ENCODE data around the gene NAA40. TPM values are rescaled to one million over a fixed set of nuclear protein-coding genes. Genes with fewer than 3 reads are reported as not detected.

Gene NAA40
- 10.8 and 16.1 TPM in 2 replicates for polyA plus RNA-seq (2011; rRNA removed)
- polyA minus RNA-seq (2011; rRNA and poly(A)+ RNA removed): 4.9 and 6.5 TPM in 2 replicates

DNA sequence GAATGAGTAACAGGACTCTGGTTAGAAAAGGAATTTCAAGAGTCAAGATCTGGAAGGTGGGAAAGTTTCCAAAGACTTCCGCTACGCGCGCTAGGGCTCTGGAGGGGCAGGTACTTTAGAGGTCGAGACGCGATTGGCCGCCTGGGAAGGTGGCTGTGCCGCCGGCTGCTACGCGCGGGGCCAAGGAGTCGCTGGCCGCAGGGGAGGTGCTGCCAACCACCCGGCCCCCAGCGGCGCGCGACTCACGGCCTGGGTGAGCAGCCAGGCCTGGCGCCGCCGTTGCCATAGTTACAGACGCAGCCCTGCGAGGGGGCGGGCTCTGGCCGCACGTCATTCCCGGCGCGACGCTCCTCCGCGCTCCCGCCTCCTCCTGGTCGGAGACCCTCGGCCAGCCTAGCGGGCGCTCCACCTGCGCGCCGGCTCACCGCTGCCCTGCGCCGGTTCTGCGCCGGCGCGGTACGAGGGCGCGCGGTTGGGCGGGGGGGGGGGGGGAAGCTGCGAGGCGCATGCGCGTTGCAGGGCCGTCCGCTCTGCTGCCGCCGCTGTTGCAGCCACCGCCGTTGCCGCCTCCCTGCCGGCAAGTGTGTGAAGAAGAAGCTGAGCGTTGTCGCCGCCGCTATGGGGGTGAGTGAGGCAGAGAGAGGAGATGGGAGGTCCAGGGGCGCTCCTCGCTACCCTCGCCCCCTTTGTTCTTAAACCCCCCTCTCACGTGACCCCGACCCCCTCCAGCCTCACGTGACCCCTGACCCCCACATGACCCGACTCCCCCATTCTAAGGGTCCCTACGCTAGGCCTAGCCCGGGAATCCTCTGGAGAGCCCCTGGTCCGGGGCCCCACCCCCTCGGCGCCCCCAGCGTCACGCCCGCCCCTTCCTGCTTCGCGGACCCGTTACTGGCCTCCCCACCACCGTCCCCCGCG lies at the start of gene NAA40:
Gene NAA40, plus strand, starts transcription at position 524 of the 918 bp plus-strand sequence. Its CDS starts 95 bp downstream, at position 619.
- CTCF ChIA-PET: interaction anchor here (0.8 to 2.0 kb wide), 3 partner anchors 18 to 109 kb away, joined by 3 to 10 read pairs (median 4); no protein-coding TSS in a partner anchor
- POLR2A ChIA-PET: interaction anchor here (0.6 kb wide), 1 partner anchor 13 kb away, joined by 17 read pairs; no protein-coding TSS in a partner anchor
- TF ChIP-seq, protein P1, sequence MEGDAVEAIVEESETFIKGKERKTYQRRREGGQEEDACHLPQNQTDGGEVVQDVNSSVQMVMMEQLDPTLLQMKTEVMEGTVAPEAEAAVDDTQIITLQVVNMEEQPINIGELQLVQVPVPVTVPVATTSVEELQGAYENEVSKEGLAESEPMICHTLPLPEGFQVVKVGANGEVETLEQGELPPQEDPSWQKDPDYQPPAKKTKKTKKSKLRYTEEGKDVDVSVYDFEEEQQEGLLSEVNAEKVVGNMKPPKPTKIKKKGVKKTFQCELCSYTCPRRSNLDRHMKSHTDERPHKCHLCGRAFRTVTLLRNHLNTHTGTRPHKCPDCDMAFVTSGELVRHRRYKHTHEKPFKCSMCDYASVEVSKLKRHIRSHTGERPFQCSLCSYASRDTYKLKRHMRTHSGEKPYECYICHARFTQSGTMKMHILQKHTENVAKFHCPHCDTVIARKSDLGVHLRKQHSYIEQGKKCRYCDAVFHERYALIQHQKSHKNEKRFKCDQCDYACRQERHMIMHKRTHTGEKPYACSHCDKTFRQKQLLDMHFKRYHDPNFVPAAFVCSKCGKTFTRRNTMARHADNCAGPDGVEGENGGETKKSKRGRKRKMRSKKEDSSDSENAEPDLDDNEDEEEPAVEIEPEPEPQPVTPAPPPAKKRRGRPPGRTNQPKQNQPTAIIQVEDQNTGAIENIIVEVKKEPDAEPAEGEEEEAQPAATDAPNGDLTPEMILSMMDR (IDR thresholded peaks at IDR 0.05; ENCODE audit: insufficient read depth, low read depth, low read length): no peak
- Histone ChIP-seq H3K36me3 (ENCODE audit: control insufficient read depth, insufficient read depth, low read length) (no peaks in the 10 kb centered on the region; the same call in 1 of the 2 replicates), H3K27me3 (ENCODE audit: control insufficient read depth, insufficient read depth, low read length) (no peaks in the 10 kb centered on the region), H3K4me3 (ENCODE audit: low read depth, low read length) (peak within 1 kb of the TSS; percentile 99)
- DNase-seq (ENCODE audit: low read depth): peak; percentile 55

DNA sequence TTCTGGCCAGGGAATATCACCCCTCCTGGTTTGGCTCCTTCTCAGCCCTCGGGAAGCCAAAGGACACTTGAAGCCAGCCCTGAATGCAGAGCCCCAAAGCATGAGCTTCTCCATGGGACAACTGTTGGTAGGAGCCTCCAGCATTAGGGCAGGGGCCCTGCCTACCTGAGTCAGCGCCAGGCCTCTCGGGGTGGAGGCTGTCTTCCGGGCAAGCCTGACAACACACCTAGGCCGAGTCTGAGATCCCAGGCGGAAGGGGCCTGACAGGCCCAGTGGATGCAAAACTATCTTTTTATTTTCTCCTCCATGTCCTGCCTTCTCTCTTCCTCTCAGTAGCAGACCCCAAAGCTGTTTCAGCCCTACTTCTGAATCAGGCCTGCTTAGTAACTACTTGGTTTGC lies 49.5 kb upstream of the NAA40 start:
- no peak for DNase-seq (ENCODE audit: low read depth)
- H3K36me3 ChIP-seq (ENCODE audit: control insufficient read depth, insufficient read depth, low read length): peaks cover 2% of the 10 kb centered on the region; the same call in 1 of the 2 replicates
- H3K4me3 ChIP-seq (ENCODE audit: low read depth, low read length): no peak overlapping the region
- ChIA-PET CTCF (interaction anchor here (0.8 to 1.2 kb wide), 3 partner anchors 9 to 17 kb away, joined by 3 read pairs; no protein-coding TSS in a partner anchor), POLR2A (no interaction called here)
- H3K27me3 ChIP-seq (ENCODE audit: control insufficient read depth, insufficient read depth, low read length): no peaks in the 10 kb centered on the region
- TF ChIP-seq, protein P1 (IDR thresholded peaks at IDR 0.05; ENCODE audit: insufficient read depth, low read depth, low read length): no peak

DNA sequence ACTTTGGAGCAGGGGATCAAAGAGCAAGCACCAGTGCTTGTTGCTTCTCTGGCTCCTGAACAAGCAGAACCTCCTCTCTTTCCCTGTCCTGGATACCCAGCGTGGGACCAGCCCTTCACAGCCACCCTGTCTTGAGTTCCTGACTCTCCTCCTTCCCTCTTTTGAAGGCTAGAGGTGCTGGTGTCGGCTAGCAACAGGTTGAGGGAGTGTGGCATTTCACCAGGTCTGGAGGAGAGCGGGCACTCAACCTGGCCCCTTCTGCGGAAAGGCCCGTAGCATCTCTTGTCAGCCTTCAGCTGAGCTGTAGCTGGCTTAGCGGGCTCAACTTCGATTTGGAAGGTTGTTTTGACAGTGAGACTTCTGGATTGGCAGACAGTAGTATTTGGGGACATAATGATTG lies 48.4 kb upstream of the NAA40 start:
- TF ChIP-seq, protein P1 (IDR thresholded peaks at IDR 0.05; ENCODE audit: insufficient read depth, low read depth, low read length): no peak
- no peak for DNase-seq (ENCODE audit: low read depth)
- no peak overlapping the region for H3K4me3 ChIP-seq (ENCODE audit: low read depth, low read length)
- H3K36me3 ChIP-seq (ENCODE audit: control insufficient read depth, insufficient read depth, low read length): peaks cover 5% of the 10 kb centered on the region; the same call in 1 of the 2 replicates
- POLR2A ChIA-PET: no interaction called here
- CTCF ChIA-PET: interaction anchor here (1.4 to 1.9 kb wide), 2 partner anchors 10 to 12 kb away, joined by 4 to 6 read pairs; no protein-coding TSS in a partner anchor
- H3K27me3 ChIP-seq (ENCODE audit: control insufficient read depth, insufficient read depth, low read length): no peaks in the 10 kb centered on the region

DNA sequence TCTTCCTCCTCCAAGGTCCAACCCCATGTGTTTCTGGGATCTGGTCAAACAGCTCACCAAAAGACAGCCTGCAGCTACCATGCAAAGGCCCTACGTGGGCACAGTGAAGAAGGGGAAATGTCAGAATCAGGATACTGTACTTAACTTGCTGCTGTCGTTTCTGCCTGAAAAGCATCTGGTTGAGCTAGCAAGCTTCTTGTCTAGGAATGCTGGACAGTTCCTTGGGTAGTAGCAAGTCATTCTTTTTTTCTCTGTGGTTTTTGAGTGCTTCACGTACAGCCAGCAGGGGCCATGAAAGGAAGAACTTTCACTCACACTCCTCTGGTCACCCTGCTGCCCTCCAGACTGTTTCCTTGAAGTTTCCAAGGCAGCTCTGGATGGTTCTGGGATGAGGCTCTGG lies 46.6 kb upstream of the NAA40 start:
- POLR2A ChIA-PET: interaction anchor here (0.6 kb wide), 1 partner anchor 12 kb away, joined by 3 read pairs; no protein-coding TSS in a partner anchor
- H3K27me3 ChIP-seq (ENCODE audit: control insufficient read depth, insufficient read depth, low read length): no peaks in the 10 kb centered on the region
- TF ChIP-seq, protein P1 (IDR thresholded peaks at IDR 0.05; ENCODE audit: insufficient read depth, low read depth, low read length): no peak
- H3K4me3 ChIP-seq (ENCODE audit: low read depth, low read length): no peak overlapping the region
- no peak for DNase-seq (ENCODE audit: low read depth)
- peaks cover 5% of the 10 kb centered on the region for H3K36me3 ChIP-seq (ENCODE audit: control insufficient read depth, insufficient read depth, low read length)
- CTCF ChIA-PET: interaction anchor here (1.1 to 2.6 kb wide), 5 partner anchors 12 to 55 kb away, joined by 3 to 8 read pairs (median 3); no protein-coding TSS in a partner anchor

DNA sequence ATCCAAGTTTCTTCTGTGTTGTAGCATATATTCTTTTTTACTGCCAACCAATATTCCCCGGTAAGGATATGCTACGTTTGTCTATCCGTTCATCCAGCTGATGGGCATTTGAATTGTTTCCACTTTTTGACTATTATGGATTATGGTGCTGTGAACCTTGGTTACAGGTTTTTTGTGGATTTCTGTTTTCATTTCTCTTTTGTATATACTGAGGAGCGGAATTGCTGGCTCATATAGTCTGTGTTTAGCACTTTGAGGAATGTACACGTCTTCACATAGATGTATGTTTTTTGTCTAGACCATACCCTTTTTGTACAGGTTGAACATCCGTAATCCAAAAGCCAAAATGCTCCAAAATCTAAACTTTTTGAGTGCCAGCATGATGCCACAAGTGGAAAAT lies 45.4 kb upstream of the NAA40 start:
- ChIA-PET CTCF (interaction anchor here (1.5 to 2.6 kb wide), 2 partner anchors 13 to 21 kb away, joined by 4 to 8 read pairs; no protein-coding TSS in a partner anchor), POLR2A (no interaction called here)
- DNase-seq (ENCODE audit: low read depth): no peak
- peaks cover 11% of the 10 kb centered on the region for H3K36me3 ChIP-seq (ENCODE audit: control insufficient read depth, insufficient read depth, low read length)
- TF ChIP-seq, protein P1 (IDR thresholded peaks at IDR 0.05; ENCODE audit: insufficient read depth, low read depth, low read length): no peak
- no peak overlapping the region for H3K4me3 ChIP-seq (ENCODE audit: low read depth, low read length)
- H3K27me3 ChIP-seq (ENCODE audit: control insufficient read depth, insufficient read depth, low read length): no peaks in the 10 kb centered on the region

Measured in BJ (cell line).